Left ventricle myocardium inferior (tissue), 1 donor: ENCODE results near the gene AGPAT3. TPM values are rescaled to one million over a fixed set of nuclear protein-coding genes. Genes with fewer than 3 reads are reported as not detected.

ENCODE experiments used
- DNase-seq: peaks from one replicate; pipeline ENCODE4 v3.0.0-alpha.2; 2020
- H3K27ac ChIP-seq: fragments of 200-600 bp; replicated peaks from 2 replicates; pipeline ENCODE4 v1.8.0; 2021
- H3K27me3 ChIP-seq: fragments of 200-600 bp; 2 replicates; pipeline ENCODE4 v1.8.0; 2021; ENCODE audit warnings: low read depth
- H3K36me3 ChIP-seq: fragments of 200-600 bp; 2 replicates; pipeline ENCODE4 v1.8.0; 2021
- H3K4me1 ChIP-seq: fragments of 200-600 bp; 2 replicates; pipeline ENCODE4 v1.8.0; 2021
- H3K4me3 ChIP-seq: fragments of 200-600 bp; 2 replicates; pipeline ENCODE4 v1.8.0; 2021; ENCODE audit warnings: mild to moderate bottlenecking, moderate library complexity
- H3K9me3 ChIP-seq: fragments of 200-600 bp; replicated peaks from 2 replicates; pipeline ENCODE4 v1.8.0; 2021
- CTCF ChIP-seq: fragments of 200-600 bp; IDR thresholded peaks from 2 replicates; pipeline ENCODE4 v1.8.0; 2021; ENCODE audit warnings: antibody characterized with exemption, mild to moderate bottlenecking, borderline replicate concordance
- intact Hi-C: fragments of 100-400 bp; cut with micrococcal nuclease; formaldehyde crosslinking; loops from one replicate; pipeline ENCODE4 v1.11.0; 2022
- total RNA-seq: library from RNA; stranded (reverse); fragmentation: NEBNext Ultra II Directional; extraction: Animal tissue kit (Norgen Biotek cat#: 25700); gene quantifications from one replicate; pipeline ENCODE4 v1.2.1, GENCODE V29; 2021
- donor health status: DM: no; HTN: yes; CAD: no; lungs with severe emphysema.

AGPAT3 gene
- total RNA-seq, 1 donor from 2014 or later = 79.6 TPM

GRCh38 chr21:43890042-43890441 lies 25.0 kb downstream of the AGPAT3 start:
- intact Hi-C loops = no loop called here
- H3K9me3 ChIP-seq = no peaks in the 10 kb centered on the region
- peaks cover 35% of the 10 kb centered on the region for H3K4me1 ChIP-seq
- H3K4me3 ChIP-seq = no peak overlapping the region
- H3K36me3 ChIP-seq = no peaks in the 10 kb centered on the region
- H3K27ac ChIP-seq = no peak overlapping the region
- no peak for TF ChIP-seq CTCF
- DNase-seq = no peak
- no peaks in the 10 kb centered on the region for H3K27me3 ChIP-seq

GRCh38 chr21:43892334-43892733 lies 27.3 kb downstream of the AGPAT3 start:
- peaks cover 29% of the 10 kb centered on the region for H3K4me1 ChIP-seq
- no peak overlapping the region for H3K27ac ChIP-seq
- intact Hi-C loops = no loop called here
- no peaks in the 10 kb centered on the region for H3K9me3 ChIP-seq
- no peak for DNase-seq
- no peak overlapping the region for H3K4me3 ChIP-seq
- no peaks in the 10 kb centered on the region for H3K36me3 ChIP-seq
- TF ChIP-seq CTCF = no peak
- no peaks in the 10 kb centered on the region for H3K27me3 ChIP-seq

- DNase-seq = no peak
- Histone ChIP-seq H3K27ac (peak overlapping the region; percentile 35), H3K4me1 (peaks cover 29% of the 10 kb centered on the region), H3K4me3 (no peak overlapping the region), H3K27me3 (no peaks in the 10 kb centered on the region), H3K36me3 (no peaks in the 10 kb centered on the region), H3K9me3 (no peaks in the 10 kb centered on the region)
- intact Hi-C loops = no loop called here
- no peak for TF ChIP-seq CTCF
These were observed 28.0 kb downstream of the AGPAT3 start for GRCh38 chr21:43892984-43893535.

GRCh38 chr21:43893536-43894205 lies 28.6 kb downstream of the AGPAT3 start:
- no peak for DNase-seq
- Histone ChIP-seq H3K4me1 (peaks cover 29% of the 10 kb centered on the region), H3K27me3 (no peaks in the 10 kb centered on the region), H3K4me3 (peak overlapping the region; percentile 32), H3K9me3 (no peaks in the 10 kb centered on the region), H3K36me3 (no peaks in the 10 kb centered on the region), H3K27ac (peak overlapping the region; percentile 35)
- no peak for TF ChIP-seq CTCF
- intact Hi-C loops = no loop called here

- Histone ChIP-seq H3K4me3 (peak overlapping the region; percentile 32), H3K36me3 (peaks cover 3% of the 10 kb centered on the region), H3K9me3 (no peaks in the 10 kb centered on the region), H3K27ac (peak overlapping the region; percentile 35), H3K27me3 (no peaks in the 10 kb centered on the region), H3K4me1 (peaks cover 29% of the 10 kb centered on the region)
- intact Hi-C loops = no loop called here
- TF ChIP-seq CTCF = no peak
- no peak for DNase-seq
These were observed 29.2 kb downstream of the AGPAT3 start for GRCh38 chr21:43894206-43894577.
